Cardiac muscle cell (in vitro differentiated cells and primary cell): ENCODE data around the gene HNRNPL. TPM values are rescaled to one million over a fixed set of nuclear protein-coding genes. Genes with fewer than 3 reads are reported as not detected.

ENCODE experiments used
- DNase-seq, 2 donors: peaks; one replicate each; pipeline versions ENCODE4 v3.0.0 to v3.0.0-alpha.2; 2010 to 2017; ENCODE audit warnings: low read depth in 1 of 2, low spot score in 1 of 2
- H3K27ac ChIP-seq: fragments of 200-600 bp; sonication (generic); 2 replicates; pipeline ENCODE4 v1.5.1; 2016
- H3K27me3 ChIP-seq: fragments of 200-600 bp; sonication (generic); 2 replicates; pipeline ENCODE4 v1.6.0; 2016; ENCODE audit warnings: control low read depth
- H3K36me3 ChIP-seq: fragments of 200-600 bp; sonication (generic); 2 replicates; pipeline ENCODE4 v1.5.1; 2016; ENCODE audit warnings: control low read depth
- H3K4me1 ChIP-seq: fragments of 200-600 bp; sonication (generic); 2 replicates; pipeline ENCODE4 v1.8.1; 2017; ENCODE audit warnings: low read depth, mild to moderate bottlenecking, mixed run types
- H3K4me3 ChIP-seq: fragments of 200-600 bp; sonication (generic); 2 replicates; pipeline ENCODE4 v1.5.1; 2016; ENCODE audit warnings: mild to moderate bottlenecking
- H3K9me3 ChIP-seq: fragments of 200-600 bp; sonication (generic); 2 replicates; pipeline ENCODE4 v1.5.1; 2017; ENCODE audit warnings: low read depth, mild to moderate bottlenecking, control low read depth
- CTCF ChIP-seq: IDR thresholded peaks from 2 replicates; pipeline ENCODE4 v1.5.1; 2012; ENCODE audit warnings: low read depth, mild to moderate bottlenecking, low read length
- polyA plus RNA-seq: library from polyadenylated mRNA; unstranded; fragments of >200 nt; fragmentation: Nextera tagmentation; extraction: Ambion mirVana; gene quantifications from 2 replicates; pipeline ENCODE4 v1.2.1, GENCODE V29; 2016
- total RNA-seq: library from RNA; depleted of rRNA; stranded (reverse); fragments of >200 nt; gene quantifications from 2 replicates; pipeline ENCODE4 v1.2.3, GENCODE V29; 2016

The HNRNPL gene
- total and polyA plus RNA-seq, 2 experiments from 2014 or later: 240 to 326 TPM

GRCh38 chr19:38806371-38806770 is 43.4 kb downstream of the HNRNPL start:
- no peak for DNase-seq
- Histone ChIP-seq H3K9me3 (no peaks in the 10 kb centered on the region), H3K27me3 (no peaks in the 10 kb centered on the region), H3K4me3 (no peak overlapping the region), H3K4me1 (peaks cover 4% of the 10 kb centered on the region), H3K27ac (no peak overlapping the region), H3K36me3 (no peaks in the 10 kb centered on the region)
- TF ChIP-seq CTCF: no peak

GRCh38 chr19:38805180-38805579 is 44.6 kb downstream of the HNRNPL start:
- H3K4me1 ChIP-seq: peaks cover 4% of the 10 kb centered on the region
- no peaks in the 10 kb centered on the region for H3K36me3 ChIP-seq
- H3K27me3 ChIP-seq: no peaks in the 10 kb centered on the region
- H3K27ac ChIP-seq: no peak overlapping the region
- no peak for DNase-seq
- no peak overlapping the region for H3K4me3 ChIP-seq
- TF ChIP-seq CTCF: no peak
- H3K9me3 ChIP-seq: no peaks in the 10 kb centered on the region

GRCh38 chr19:38803543-38803942 is 46.2 kb downstream of the HNRNPL start:
- Histone ChIP-seq H3K9me3 (no peaks in the 10 kb centered on the region), H3K36me3 (no peaks in the 10 kb centered on the region), H3K4me1 (peaks cover 4% of the 10 kb centered on the region), H3K27ac (no peak overlapping the region), H3K27me3 (no peaks in the 10 kb centered on the region), H3K4me3 (no peak overlapping the region)
- no peak for DNase-seq
- TF ChIP-seq CTCF: no peak

- DNase-seq: no peak
- no peak overlapping the region for H3K27ac ChIP-seq
- no peaks in the 10 kb centered on the region for H3K4me1 ChIP-seq
- no peak for TF ChIP-seq CTCF
- no peaks in the 10 kb centered on the region for H3K9me3 ChIP-seq
- no peaks in the 10 kb centered on the region for H3K36me3 ChIP-seq
- H3K4me3 ChIP-seq: no peak overlapping the region
- H3K27me3 ChIP-seq: no peaks in the 10 kb centered on the region
Observed at GRCh38 chr19:38801359-38802095, 48.3 kb downstream of the HNRNPL start.

- H3K4me3 ChIP-seq: no peak overlapping the region
- H3K4me1 ChIP-seq: no peaks in the 10 kb centered on the region
- H3K36me3 ChIP-seq: no peaks in the 10 kb centered on the region
- DNase-seq: no peak
- TF ChIP-seq CTCF: no peak
- no peaks in the 10 kb centered on the region for H3K27me3 ChIP-seq
- no peak overlapping the region for H3K27ac ChIP-seq
- H3K9me3 ChIP-seq: no peaks in the 10 kb centered on the region
Observed at GRCh38 chr19:38800577-38801347, 49.0 kb downstream of the HNRNPL start.
